ENCODE measurements around the gene SSH2. TPM values are rescaled to one million over a fixed set of nuclear protein-coding genes. Genes with fewer than 3 reads are reported as not detected.

The SSH2 gene, protein sequence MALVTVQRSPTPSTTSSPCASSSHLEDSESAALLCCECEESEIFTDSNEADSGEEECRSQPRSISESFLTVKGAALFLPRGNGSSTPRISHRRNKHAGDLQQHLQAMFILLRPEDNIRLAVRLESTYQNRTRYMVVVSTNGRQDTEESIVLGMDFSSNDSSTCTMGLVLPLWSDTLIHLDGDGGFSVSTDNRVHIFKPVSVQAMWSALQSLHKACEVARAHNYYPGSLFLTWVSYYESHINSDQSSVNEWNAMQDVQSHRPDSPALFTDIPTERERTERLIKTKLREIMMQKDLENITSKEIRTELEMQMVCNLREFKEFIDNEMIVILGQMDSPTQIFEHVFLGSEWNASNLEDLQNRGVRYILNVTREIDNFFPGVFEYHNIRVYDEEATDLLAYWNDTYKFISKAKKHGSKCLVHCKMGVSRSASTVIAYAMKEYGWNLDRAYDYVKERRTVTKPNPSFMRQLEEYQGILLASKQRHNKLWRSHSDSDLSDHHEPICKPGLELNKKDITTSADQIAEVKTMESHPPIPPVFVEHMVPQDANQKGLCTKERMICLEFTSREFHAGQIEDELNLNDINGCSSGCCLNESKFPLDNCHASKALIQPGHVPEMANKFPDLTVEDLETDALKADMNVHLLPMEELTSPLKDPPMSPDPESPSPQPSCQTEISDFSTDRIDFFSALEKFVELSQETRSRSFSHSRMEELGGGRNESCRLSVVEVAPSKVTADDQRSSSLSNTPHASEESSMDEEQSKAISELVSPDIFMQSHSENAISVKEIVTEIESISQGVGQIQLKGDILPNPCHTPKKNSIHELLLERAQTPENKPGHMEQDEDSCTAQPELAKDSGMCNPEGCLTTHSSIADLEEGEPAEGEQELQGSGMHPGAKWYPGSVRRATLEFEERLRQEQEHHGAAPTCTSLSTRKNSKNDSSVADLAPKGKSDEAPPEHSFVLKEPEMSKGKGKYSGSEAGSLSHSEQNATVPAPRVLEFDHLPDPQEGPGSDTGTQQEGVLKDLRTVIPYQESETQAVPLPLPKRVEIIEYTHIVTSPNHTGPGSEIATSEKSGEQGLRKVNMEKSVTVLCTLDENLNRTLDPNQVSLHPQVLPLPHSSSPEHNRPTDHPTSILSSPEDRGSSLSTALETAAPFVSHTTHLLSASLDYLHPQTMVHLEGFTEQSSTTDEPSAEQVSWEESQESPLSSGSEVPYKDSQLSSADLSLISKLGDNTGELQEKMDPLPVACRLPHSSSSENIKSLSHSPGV (N-terminal part only)
- total RNA-seq (2022; extraction: Qiagen RNA extraction), result 25.5 to 32.3 TPM (median 30.8 TPM) in 5 replicates

DNA sequence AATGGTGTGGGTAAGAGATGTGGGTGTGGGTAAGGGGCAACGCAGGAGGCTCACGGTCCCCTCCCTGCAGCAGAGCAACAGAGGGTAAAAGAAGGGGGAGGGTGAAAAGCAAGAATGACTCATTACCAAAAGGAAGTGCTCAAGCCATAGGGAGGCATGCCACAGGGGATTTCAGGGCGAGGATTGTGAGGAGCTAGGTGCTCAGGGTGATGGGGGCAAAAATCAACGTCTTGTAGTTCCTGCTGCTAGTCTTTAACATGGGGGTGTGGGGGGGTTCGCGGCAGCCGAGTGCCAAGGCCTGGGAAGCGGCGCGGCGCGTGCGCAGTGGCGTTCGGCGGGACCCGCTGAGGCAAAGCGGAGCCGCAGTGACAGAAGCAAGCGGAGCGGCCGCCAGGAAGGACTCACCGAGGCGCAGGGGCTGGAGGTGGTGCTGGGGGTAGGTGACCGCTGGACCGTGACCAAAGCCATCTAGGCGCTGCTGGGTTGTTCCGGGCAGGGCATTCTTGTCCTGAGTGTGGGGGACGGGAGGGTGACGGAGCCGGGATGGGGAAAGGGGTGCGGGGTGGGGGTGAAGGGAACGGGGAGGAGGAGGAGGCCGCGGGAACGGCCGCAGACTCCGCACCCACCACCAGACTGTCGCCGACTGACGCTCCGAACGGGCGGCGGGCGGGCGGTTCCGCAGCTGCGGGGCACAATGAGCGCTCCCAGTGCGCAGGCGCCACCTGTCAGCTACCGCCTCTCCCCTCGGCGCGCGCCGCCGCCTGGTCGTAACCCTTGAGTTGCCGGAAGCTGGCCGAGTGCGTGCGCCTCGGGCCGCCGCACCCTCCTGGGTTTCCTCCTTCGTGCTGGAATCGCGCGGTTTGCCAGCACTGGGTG lies at the start of gene SSH2:
Gene SSH2 (minus strand): TSS at position 696 of the 876 bp plus-strand sequence. CDS start 228 bp downstream, at position 468.

DNA sequence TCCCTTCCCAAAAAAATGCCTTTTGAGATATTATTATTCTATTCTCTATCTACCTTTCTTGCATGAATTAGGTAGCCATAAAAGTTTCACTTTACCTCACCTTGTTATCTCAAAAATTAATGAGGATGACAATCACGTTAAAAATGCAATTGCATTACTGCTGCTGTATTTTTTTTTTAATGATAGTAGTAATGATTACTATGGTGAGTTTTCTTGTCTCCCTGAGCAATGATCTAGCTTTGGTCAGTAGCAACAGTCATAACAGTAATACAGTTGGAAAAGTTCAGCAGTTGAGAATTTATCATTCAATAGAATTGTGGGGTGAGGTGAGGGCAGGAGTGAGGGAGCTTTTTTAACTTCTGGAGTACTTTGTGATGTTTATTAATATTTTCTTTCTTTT lies 11.3 kb upstream of the SSH2 start, which contains the start of gene EFCAB5:
Gene EFCAB5 (plus strand): TSS at position 301 of the 400 bp plus-strand sequence. CDS start 163 bp downstream, outside the sequence.

DNA sequence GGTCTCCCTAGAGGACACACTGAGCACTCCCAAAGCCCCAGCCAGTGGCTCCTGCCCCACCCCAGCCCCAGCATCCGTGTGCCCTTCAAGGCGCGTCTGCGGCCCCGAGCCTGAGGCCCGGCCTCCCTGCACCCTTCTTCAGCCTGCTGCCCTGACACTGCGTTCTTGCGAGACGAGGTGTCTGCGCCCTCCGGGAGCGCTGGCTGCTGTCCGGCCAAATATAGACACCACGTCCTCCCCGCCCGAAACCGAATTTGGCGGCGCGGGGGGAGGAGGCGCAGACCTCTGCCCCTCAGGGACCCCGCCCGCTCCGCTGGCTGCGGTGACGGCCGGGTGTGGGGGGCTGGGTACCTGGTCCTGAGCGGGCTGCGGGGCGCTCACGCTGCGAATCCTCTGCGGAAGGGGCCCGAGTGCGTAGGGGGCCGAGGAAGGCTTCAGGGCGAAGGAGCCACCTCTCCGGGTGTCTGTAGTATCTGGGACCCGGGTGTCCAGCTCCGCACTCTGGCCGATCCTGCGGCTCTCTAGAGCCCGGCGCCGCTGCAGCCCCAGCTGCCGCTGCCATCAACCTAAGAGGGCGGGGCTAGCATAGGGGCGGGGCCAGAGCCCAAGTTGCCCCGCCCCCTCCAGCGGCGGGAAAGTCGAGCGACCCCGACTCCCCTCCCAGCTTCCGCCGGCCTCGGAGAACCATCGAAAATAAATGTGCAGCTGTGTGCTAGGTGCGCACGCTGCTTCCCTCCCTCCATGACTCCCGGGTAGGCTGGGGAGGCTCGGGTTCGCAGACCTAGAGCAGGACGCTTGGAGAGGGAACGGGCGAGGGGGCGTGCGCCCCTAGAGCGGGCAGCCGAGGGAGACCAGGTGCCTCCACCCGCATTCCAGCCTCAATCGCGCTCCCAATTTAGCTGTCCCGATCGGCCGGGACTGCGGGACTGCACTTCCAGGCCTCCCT lies 307.4 kb downstream of the SSH2 start, which contains the start of gene CORO6:
Gene CORO6 (minus strand): TSS at position 576 of the 946 bp plus-strand sequence. CDS start 1,491 bp downstream, outside the sequence.

DNA sequence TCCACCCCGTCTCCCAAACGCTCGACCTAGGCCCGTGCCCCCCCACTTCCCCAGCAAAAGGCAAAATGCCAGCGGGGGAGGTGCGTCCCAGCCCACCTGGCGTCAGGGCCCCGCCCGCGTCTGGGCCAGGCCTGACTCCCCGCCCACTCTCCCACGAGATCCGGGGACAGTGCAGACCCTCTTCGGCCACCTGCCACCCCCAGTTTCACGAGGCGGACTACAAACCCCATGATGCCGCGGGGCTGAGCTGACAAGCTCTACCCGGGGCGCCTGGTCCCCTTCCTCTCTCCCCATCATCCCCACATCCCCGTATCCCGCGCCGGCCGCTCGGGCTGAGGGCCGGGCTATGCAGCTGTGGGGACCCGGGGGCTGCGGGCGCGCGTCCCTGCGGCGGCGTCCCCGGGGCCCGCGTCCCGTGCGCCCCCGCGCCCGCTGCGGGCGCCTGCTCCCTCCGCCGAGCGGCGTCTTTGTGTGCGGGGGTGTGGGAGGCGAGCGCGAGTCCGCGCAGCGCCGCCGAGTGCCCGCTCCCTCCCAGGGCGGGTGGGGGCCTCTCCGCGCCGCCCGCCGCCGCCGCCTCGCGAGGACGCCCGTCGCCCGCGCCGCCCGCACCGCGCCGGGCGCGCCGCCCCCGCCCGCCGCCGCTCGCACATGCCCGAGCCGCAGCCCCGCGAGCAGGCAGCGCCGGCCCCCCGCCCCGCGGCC lies 337.0 kb downstream of the SSH2 start, which contains the start of gene ANKRD13B:
Gene ANKRD13B (plus strand): TSS at position 283 of the 702 bp plus-strand sequence. CDS start 490 bp downstream, outside the sequence.

DNA sequence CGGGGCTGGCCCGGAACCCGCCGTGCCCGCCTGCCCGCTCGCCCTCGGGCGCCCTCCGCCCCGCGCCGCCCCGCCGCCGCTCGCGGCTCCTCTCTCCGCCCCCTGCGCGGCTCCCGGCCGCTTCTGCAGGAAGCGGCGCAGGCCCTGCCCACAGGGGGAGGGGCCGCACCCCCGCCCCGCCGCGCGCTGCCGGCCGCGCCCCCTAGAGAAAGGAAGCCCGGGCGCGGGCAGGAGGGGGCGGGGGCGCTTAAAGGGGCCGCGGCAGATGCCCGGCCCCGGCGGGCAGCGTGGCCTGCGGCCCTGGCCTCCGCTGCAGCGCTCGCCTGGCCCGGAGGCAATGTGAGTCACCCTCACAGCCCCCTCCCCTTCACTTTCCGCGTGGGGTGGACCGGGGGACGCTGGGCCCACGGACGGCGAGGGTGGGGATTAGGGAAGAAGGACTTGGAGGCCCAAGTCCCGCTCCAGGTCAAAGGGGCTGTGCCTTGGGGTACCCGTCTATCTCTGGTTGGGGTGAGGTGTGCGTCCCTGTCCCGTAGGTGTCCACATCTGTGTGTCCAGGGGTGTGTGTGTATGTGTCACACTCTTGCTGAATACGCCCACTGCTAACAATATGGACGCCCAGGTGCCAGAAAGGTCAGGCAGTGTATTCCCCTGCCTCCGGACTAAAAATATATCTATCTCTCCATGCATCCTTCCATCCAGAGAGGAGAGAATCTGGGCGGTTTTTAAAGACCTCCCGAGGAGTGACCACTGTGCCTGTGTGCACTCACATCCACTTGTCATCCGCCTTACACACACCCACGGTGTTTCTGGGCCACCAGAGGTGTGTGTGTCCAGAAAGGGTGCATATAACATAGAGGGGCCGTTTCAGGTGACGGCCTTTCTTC lies 340.3 kb downstream of the SSH2 start, which contains the start of gene GIT1:
Gene GIT1 (minus strand): TSS at position 125 of the 887 bp plus-strand sequence. CDS start 270 bp downstream, outside the sequence.

Other genes starting within 250 kb of the SSH2 start
- gene EFCAB5, start 11.4 kb upstream of the SSH2 start, total RNA-seq (2022; extraction: Qiagen RNA extraction), result 0.22 to 0.63 TPM (median 0.54 TPM) in 5 replicates
- gene NSRP1, start 186.6 kb upstream of the SSH2 start, total RNA-seq (2022; extraction: Qiagen RNA extraction), result 25.3 to 36.0 TPM (median 26.3 TPM) in 5 replicates